GM10248 (cell line): Measurements from ENCODE around the gene AKNA.

ENCODE experiments used
- CTCF ChIA-PET: fragments of 300-600 bp; sonication (Branson Sonifier 250); formaldehyde crosslinking; extraction: SDS; loops from one replicate; lab custom pipeline; 2021; ENCODE audit warnings: antibody characterized with exemption; lab: Yijun Ruan, JAX
- POLR2A ChIA-PET: fragments of 350-650 bp; sonication (Branson Sonifier 250); formaldehyde crosslinking; extraction: SDS; loops from one replicate; lab custom pipeline; 2020; ENCODE audit warnings: antibody characterized with exemption; lab: Yijun Ruan, JAX
- DNase-seq: peaks from one replicate; pipeline ENCODE4 v3.0.0; 2012; ENCODE audit errors: extremely low spot score
- TF ChIP-seq, protein P1 (sequence below): IDR thresholded peaks from 2 replicates; pipeline ENCODE4 v1.5.1; 2012; ENCODE audit warnings: mild to moderate bottlenecking, low read depth; ENCODE audit errors: extremely low read depth, missing control alignments, control extremely low read depth

The AKNA gene

DNA sequence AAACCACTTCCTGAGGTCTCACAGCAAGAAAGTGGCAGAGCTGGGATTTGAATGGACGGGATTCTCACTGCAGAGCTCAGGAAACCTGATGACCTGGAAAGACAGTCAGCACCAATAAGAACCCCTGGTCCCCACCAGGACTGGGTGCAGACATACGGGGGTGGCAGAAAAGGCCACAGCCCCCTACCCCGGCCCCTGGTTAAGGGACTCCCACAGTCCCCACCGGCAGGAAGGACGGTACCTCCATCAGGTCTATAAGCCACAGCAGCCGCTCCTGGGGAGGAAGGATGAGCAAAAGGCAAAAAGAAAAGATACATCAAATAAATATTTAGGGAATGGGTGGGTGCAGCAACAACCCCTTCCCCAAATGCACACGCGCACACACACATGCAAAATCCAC lies 32.0 kb upstream of the AKNA start:
- ChIA-PET POLR2A (no interaction called here), CTCF (interaction anchor here (1.1 to 5.9 kb wide), 8 partner anchors 10 to 234 kb away, joined by 3 to 46 read pairs (median 4); no protein-coding TSS in a partner anchor)
- DNase-seq = no peak
- TF ChIP-seq, protein P1, sequence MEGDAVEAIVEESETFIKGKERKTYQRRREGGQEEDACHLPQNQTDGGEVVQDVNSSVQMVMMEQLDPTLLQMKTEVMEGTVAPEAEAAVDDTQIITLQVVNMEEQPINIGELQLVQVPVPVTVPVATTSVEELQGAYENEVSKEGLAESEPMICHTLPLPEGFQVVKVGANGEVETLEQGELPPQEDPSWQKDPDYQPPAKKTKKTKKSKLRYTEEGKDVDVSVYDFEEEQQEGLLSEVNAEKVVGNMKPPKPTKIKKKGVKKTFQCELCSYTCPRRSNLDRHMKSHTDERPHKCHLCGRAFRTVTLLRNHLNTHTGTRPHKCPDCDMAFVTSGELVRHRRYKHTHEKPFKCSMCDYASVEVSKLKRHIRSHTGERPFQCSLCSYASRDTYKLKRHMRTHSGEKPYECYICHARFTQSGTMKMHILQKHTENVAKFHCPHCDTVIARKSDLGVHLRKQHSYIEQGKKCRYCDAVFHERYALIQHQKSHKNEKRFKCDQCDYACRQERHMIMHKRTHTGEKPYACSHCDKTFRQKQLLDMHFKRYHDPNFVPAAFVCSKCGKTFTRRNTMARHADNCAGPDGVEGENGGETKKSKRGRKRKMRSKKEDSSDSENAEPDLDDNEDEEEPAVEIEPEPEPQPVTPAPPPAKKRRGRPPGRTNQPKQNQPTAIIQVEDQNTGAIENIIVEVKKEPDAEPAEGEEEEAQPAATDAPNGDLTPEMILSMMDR = no peak

DNA sequence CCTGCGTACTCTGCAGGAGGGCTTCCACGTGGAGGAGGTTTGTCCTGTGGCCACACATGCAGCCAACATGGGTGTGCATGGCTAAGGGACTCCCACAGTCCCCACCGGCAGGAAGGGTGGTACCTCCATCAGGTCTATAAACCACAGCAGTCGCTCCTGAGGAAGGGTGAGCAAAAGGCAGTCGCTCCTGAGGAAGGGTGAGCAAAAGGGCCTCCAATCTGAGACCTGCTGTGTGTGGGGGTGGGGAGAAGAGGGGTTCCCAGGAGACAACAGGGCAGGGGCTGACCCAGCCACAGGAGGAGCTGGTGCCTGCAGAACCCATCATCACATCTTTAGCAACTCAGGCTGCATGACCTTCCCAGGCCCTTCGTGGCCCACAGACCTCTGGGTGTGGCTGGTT lies 30.3 kb upstream of the AKNA start:
- no peak for DNase-seq
- CTCF ChIA-PET = interaction anchor here (1.0 to 5.9 kb wide), 6 partner anchors 12 to 236 kb away, joined by 3 to 53 read pairs (median 6); no protein-coding TSS in a partner anchor
- TF ChIP-seq, protein P1 = no peak
- POLR2A ChIA-PET = no interaction called here

DNA sequence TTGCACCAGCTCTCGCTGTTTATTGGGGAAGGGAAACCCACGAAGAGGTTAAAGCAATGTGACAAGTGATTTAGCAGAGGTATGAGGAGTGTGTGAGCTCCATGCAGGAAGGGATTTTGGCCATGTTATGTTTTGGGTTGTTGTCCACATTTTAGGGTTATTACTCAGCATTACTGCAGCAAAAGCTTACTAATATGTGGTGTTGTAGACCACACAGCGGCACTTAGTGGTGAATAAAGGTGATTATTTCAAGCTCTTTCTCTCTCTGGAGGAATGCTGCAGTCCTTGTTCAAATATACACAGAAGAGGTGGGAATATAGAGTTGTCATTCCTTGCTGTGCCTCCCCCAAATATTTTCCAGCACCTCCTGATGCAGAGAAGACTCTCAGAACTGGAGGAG lies 29.7 kb upstream of the AKNA start:
- ChIA-PET CTCF (interaction anchor here (0.9 to 4.7 kb wide), 6 partner anchors 9 to 235 kb away, joined by 3 to 53 read pairs (median 4); no protein-coding TSS in a partner anchor), POLR2A (no interaction called here)
- no peak for DNase-seq
- TF ChIP-seq, protein P1 = no peak

DNA sequence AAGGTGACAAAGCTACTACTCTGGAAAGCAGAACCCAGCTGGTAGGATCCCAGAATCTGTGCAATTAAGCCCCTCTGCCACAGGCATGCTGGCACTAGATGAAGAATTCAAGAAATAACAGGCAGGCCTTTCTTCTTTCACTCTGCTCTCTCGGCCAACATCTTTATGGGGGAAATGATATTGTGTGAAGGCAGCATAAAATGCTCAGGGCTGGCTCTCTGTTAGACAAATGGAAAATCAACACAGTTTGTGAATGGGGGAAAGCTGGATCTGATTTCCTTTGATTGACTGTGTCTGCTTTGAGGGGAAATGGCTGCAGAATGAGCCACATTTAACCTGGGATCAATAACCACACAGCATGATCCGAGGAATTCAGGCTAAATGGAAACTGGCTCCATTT lies 29.1 kb upstream of the AKNA start:
- TF ChIP-seq, protein P1 = no peak
- ChIA-PET CTCF (interaction anchor here (0.9 to 4.7 kb wide), 6 partner anchors 8 to 235 kb away, joined by 3 to 53 read pairs (median 4); no protein-coding TSS in a partner anchor), POLR2A (no interaction called here)
- DNase-seq = no peak

DNA sequence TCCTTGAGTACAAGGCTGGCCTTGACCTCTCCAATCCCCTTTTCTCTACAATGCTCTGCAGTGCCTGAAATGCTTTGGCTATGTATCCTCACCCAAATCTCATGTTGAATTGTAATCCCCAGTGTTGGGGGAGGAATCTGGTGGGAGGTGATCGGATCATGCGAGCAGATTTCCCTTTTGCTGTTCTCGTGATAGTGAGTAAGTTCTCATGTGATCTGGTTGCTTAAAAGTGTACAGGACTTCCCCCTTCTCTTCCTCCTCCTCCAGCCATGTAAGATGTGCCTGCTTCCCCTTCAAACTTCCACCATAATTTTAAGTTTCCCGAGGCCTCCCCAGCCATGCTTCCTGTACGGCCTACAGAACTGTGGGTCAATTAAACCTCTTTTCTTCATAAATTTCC lies 28.5 kb upstream of the AKNA start:
- CTCF ChIA-PET = interaction anchor here (1.2 to 4.7 kb wide), 3 partner anchors 10 to 236 kb away, joined by 3 to 53 read pairs (median 3); no protein-coding TSS in a partner anchor
- TF ChIP-seq, protein P1 = no peak
- POLR2A ChIA-PET = no interaction called here
- DNase-seq = no peak

DNA sequence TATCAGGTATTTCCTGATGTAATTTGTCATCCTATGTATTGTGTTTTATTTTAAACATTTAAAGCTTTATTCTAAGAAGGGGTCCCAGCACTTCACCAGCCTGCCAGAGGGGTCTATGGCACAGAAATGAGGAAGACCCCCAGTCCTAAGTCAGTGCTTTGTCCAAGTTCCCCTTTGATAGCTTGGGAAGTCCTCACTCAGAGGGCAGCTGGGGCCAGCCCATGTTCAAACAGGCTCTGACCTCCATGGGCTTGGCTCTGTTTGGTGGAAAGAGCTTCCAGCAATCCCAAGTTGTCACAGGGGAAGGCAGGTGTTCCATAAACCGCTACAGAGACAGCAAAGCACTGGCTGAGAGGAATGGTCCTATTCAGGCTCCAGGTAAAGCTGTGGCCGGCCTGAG lies 26.6 kb upstream of the AKNA start:
- DNase-seq = no peak
- CTCF ChIA-PET = interaction anchor here (0.9 to 4.7 kb wide), 9 partner anchors 8 to 600 kb away, joined by 3 to 53 read pairs (median 5); partner anchors contain the start of gene TEX48
- POLR2A ChIA-PET = no interaction called here
- TF ChIP-seq, protein P1 = no peak
